HG03457 (cell line): Measurements from ENCODE around the gene SFXN2.
"Not testable (repeated sequence)": the region's sequence is repeated elsewhere in the genome, so short reads cannot be mapped to it uniquely, and the experiment has no call there.

Experiments
- ATAC-seq: cut with Tn5 transposase; IDR thresholded peaks from one replicate; pipeline ENCODE4 v1.9.1; 2021; ENCODE audit warnings: moderate number of reproducible peaks; ENCODE audit not compliant: unreplicated experiment

Gene SFXN2

GRCh38 chr10:102752266-102752930, 38.0 kb downstream of the SFXN2 start:
- no peak for ATAC-seq

- no peak for ATAC-seq
Observed at GRCh38 chr10:102752934-102753664, 38.7 kb downstream of the SFXN2 start.

GRCh38 chr10:102753718-102754117, 39.3 kb downstream of the SFXN2 start:
- no peak for ATAC-seq

- no peak for ATAC-seq
Observed at GRCh38 chr10:102757323-102757722, 42.9 kb downstream of the SFXN2 start.

GRCh38 chr10:102758240-102758932, 44.0 kb downstream of the SFXN2 start:
- ATAC-seq: no peak

- ATAC-seq: not testable (repeated sequence)
Observed at GRCh38 chr10:102758933-102759262, 44.5 kb downstream of the SFXN2 start.

GRCh38 chr10:102759497-102760210, 45.2 kb downstream of the SFXN2 start:
- ATAC-seq: no peak

GRCh38 chr10:102761981-102762380, 47.5 kb downstream of the SFXN2 start:
- ATAC-seq: no peak

- no peak for ATAC-seq
Observed at GRCh38 chr10:102762401-102763015, 48.1 kb downstream of the SFXN2 start.

GRCh38 chr10:102763037-102763607, 48.7 kb downstream of the SFXN2 start:
- ATAC-seq: no peak

- ATAC-seq: no peak
Observed at GRCh38 chr10:102764470-102765161, 50.2 kb downstream of the SFXN2 start.

- no peak for ATAC-seq
Observed at GRCh38 chr10:102765336-102765735, 50.9 kb downstream of the SFXN2 start.

- no peak for ATAC-seq
Observed at GRCh38 chr10:102767428-102768160, 53.2 kb downstream of the SFXN2 start.

GRCh38 chr10:102769375-102770107, 55.1 kb downstream of the SFXN2 start:
- ATAC-seq: no peak

GRCh38 chr10:102770108-102770482, 55.7 kb downstream of the SFXN2 start:
- no peak for ATAC-seq

GRCh38 chr10:102770792-102771191, 56.4 kb downstream of the SFXN2 start:
- ATAC-seq: no peak

- no peak for ATAC-seq
Observed at GRCh38 chr10:102773320-102773719, 58.9 kb downstream of the SFXN2 start.

- ATAC-seq: no peak
Observed at GRCh38 chr10:102773986-102774385, 59.5 kb downstream of the SFXN2 start.
